PC-9 (cell line): ENCODE measurements around the gene LRRTM4.

Experiments used
- EZH2 ChIP-seq: fragments of 200-600 bp; sonication (generic); IDR thresholded peaks from 2 replicates; pipeline ENCODE4 v1.8.0; 2017; ENCODE audit warnings: antibody characterized with exemption, low read depth
- TF ChIP-seq, protein P1 (sequence below): fragments of 200-600 bp; sonication (generic); conservative IDR thresholded peaks from 2 replicates; pipeline ENCODE4 v1.6.1; 2017; ENCODE audit warnings: mixed run types, antibody characterized with exemption, mild to moderate bottlenecking, moderate library complexity

DNA sequence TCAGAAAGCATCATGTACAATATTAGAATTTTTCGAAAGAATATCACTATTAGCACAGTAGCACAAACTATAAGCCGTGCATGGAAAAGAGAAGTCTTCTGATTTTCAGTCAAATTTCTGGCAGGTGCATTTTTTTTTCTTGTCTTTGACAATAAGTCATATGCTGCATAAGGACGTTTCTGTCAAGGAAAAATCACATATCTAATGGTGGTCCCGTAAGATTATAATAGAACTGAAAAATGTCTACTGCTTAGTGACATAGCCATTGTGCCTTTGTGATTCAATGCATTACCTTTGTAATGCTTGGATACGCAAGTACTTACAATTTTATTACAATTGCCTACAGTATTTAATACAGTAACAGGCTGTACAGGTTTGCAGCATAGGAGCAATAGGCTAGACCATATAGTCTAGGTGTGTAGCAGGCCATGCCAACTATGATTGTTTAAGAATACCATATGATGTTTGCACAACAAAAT is 329.3 kb downstream of the LRRTM4 start:
- TF ChIP-seq, protein P1, sequence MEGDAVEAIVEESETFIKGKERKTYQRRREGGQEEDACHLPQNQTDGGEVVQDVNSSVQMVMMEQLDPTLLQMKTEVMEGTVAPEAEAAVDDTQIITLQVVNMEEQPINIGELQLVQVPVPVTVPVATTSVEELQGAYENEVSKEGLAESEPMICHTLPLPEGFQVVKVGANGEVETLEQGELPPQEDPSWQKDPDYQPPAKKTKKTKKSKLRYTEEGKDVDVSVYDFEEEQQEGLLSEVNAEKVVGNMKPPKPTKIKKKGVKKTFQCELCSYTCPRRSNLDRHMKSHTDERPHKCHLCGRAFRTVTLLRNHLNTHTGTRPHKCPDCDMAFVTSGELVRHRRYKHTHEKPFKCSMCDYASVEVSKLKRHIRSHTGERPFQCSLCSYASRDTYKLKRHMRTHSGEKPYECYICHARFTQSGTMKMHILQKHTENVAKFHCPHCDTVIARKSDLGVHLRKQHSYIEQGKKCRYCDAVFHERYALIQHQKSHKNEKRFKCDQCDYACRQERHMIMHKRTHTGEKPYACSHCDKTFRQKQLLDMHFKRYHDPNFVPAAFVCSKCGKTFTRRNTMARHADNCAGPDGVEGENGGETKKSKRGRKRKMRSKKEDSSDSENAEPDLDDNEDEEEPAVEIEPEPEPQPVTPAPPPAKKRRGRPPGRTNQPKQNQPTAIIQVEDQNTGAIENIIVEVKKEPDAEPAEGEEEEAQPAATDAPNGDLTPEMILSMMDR = no peak
- no peak for TF ChIP-seq EZH2
